Esophagus squamous epithelium (tissue), 5 donors: Measurements from ENCODE around the gene NPTX2. TPM values are rescaled to one million over a fixed set of nuclear protein-coding genes. Genes with fewer than 3 reads are reported as not detected.

Experiments
- DNase-seq: peaks from one replicate; lab custom pipeline; 2025; lab: John Stamatoyannopoulos, UW
- H3K27ac ChIP-seq, 4 donors: fragments of 200-600 bp; sonication (generic); one replicate each; pipeline ENCODE4 v1.5.1; 2016 to 2019; ENCODE audit warnings: mild to moderate bottlenecking in 1 of 4
- H3K27me3 ChIP-seq, 4 donors: fragments of 200-600 bp; sonication (generic); 1 replicate in 3 of 4; 2 replicates in 1 of 4; pipeline versions ENCODE4 v1.5.1 to v1.6.0; 2017 to 2021; ENCODE audit warnings: antibody characterized with exemption in 1 of 4
- H3K36me3 ChIP-seq, 3 donors: fragments of 200-600 bp; sonication (generic); one replicate each; pipeline ENCODE4 v1.5.1; 2016 to 2019
- H3K4me1 ChIP-seq, 3 donors: fragments of 200-600 bp; sonication (generic); one replicate each; pipeline ENCODE4 v1.5.1; 2017 to 2019
- H3K4me3 ChIP-seq, 4 donors: fragments of 200-600 bp; sonication (generic); 1 replicate in 3 of 4; 2 replicates in 1 of 4; pipeline ENCODE4 v1.5.1; 2016 to 2019; ENCODE audit warnings: mild to moderate bottlenecking in 2 of 4, moderate library complexity in 1 of 4
- H3K9me3 ChIP-seq, 3 donors: fragments of 200-600 bp; sonication (generic); one replicate each; pipeline ENCODE4 v1.5.1; 2016 to 2019
- CTCF ChIP-seq, 6 experiments: fragments of 450-650 bp in 4 of 6; fragments of 200-600 bp in 2 of 6; sonication (generic) in 2 of 6; IDR thresholded peaks; one replicate each; pipeline ENCODE4 v1.5.1; 2016 to 2019; ENCODE audit warnings: antibody characterized with exemption in 6 of 6, mild to moderate bottlenecking in 4 of 6, moderate library complexity in 4 of 6
- POLR2A ChIP-seq, 4 donors: fragments of 450-650 bp; IDR thresholded peaks; one replicate each; pipeline ENCODE4 v1.6.1; 2017; ENCODE audit warnings: antibody characterized with exemption in 4 of 4, mild to moderate bottlenecking in 4 of 4, moderate library complexity in 3 of 4
- WGBS, 2 donors: methylation state at CpG; one replicate each; pipeline ENCODE4 v1.1.5; 2018; 5-methylcytosine and 5-hydroxymethylcytosine counted together
- intact Hi-C: fragments of 100-400 bp; cut with DNase I; formaldehyde crosslinking; loops from one replicate; pipeline ENCODE4 v1.15.0; 2022
- total RNA-seq, 4 donors: library from RNA; depleted of rRNA; stranded (reverse); fragments of >200 nt; gene quantifications; one replicate each; pipeline ENCODE4 v1.1.0, GENCODE V29; 2016
- donor health status: DM: yes; HTN: yes; CAD: no.

NPTX2 gene
- total RNA-seq, 4 donors from 2014 or later: 1.6 to 9.7 (median 2.9) TPM

- Histone ChIP-seq H3K4me1 (no peaks in the 10 kb centered on the region), H3K4me3 (no peak overlapping the region), H3K27me3 (no peaks in the 10 kb centered on the region), H3K36me3 (no peaks in the 10 kb centered on the region), H3K27ac (no peak overlapping the region), H3K9me3 (no peaks in the 10 kb centered on the region)
- DNase-seq: no peak
- TF ChIP-seq CTCF (IDR thresholded peaks at IDR 0.05): no peak
- TF ChIP-seq POLR2A (IDR thresholded peaks at IDR 0.05): no peak
- 69 to 74% methylated on average over 6 of the region's 6 CpGs for WGBS, 2 donors
- intact Hi-C loops: no loop called here
Observed at GRCh38 chr7:98653601-98654310, 36.7 kb downstream of the NPTX2 start.

- no peak for TF ChIP-seq CTCF (IDR thresholded peaks at IDR 0.05)
- no peak for TF ChIP-seq POLR2A (IDR thresholded peaks at IDR 0.05)
- Histone ChIP-seq H3K36me3 (no peaks in the 10 kb centered on the region), H3K4me3 (no peak overlapping the region), H3K27ac (no peak overlapping the region), H3K9me3 (no peaks in the 10 kb centered on the region), H3K27me3 (no peaks in the 10 kb centered on the region), H3K4me1 (no peaks in the 10 kb centered on the region)
- no peak for DNase-seq
- intact Hi-C loops: no loop called here
- 63 to 68% methylated on average over 3 of the region's 3 CpGs for WGBS, 2 donors
Observed at GRCh38 chr7:98654524-98655272, 37.6 kb downstream of the NPTX2 start.

- Histone ChIP-seq H3K36me3 (no peaks in the 10 kb centered on the region), H3K4me1 (no peaks in the 10 kb centered on the region), H3K9me3 (no peaks in the 10 kb centered on the region), H3K27ac (no peak overlapping the region), H3K4me3 (no peak overlapping the region), H3K27me3 (no peaks in the 10 kb centered on the region)
- no peak for DNase-seq
- TF ChIP-seq POLR2A (IDR thresholded peaks at IDR 0.05) (no peak), CTCF (IDR thresholded peaks at IDR 0.05) (no peak)
- 72 to 81% methylated on average over 5 of the region's 5 CpGs for WGBS, 2 donors
- intact Hi-C loops: no loop called here
Observed at GRCh38 chr7:98655611-98656010, 38.5 kb downstream of the NPTX2 start.

- H3K4me1 ChIP-seq: no peaks in the 10 kb centered on the region
- intact Hi-C loops: no loop called here
- no peaks in the 10 kb centered on the region for H3K36me3 ChIP-seq
- no peak overlapping the region for H3K27ac ChIP-seq
- 82 to 87% methylated on average over 7 of the region's 7 CpGs for WGBS, 2 donors
- DNase-seq: no peak
- H3K9me3 ChIP-seq: no peaks in the 10 kb centered on the region
- TF ChIP-seq CTCF (IDR thresholded peaks at IDR 0.05) (no peak), POLR2A (IDR thresholded peaks at IDR 0.05) (no peak)
- no peak overlapping the region for H3K4me3 ChIP-seq
- H3K27me3 ChIP-seq: no peaks in the 10 kb centered on the region
Observed at GRCh38 chr7:98656899-98657298, 39.8 kb downstream of the NPTX2 start.

- intact Hi-C loops: no loop called here
- H3K4me1 ChIP-seq: no peaks in the 10 kb centered on the region
- no peak overlapping the region for H3K4me3 ChIP-seq
- H3K27ac ChIP-seq: no peak overlapping the region
- TF ChIP-seq POLR2A (IDR thresholded peaks at IDR 0.05): no peak
- no peak for TF ChIP-seq CTCF (IDR thresholded peaks at IDR 0.05)
- no peak for DNase-seq
- 58 to 76% methylated on average over 3 to 16 of the region's 17 CpGs for whole genome bisulfite sequencing, 2 donors
- no peaks in the 10 kb centered on the region for H3K27me3 ChIP-seq
- no peaks in the 10 kb centered on the region for H3K36me3 ChIP-seq
- H3K9me3 ChIP-seq: no peaks in the 10 kb centered on the region
Observed at GRCh38 chr7:98657736-98658135, 40.7 kb downstream of the NPTX2 start.
